MCF 10A (cell line): Measurements from ENCODE around the gene PDIA2. TPM values are rescaled to one million over a fixed set of nuclear protein-coding genes. Genes with fewer than 3 reads are reported as not detected.

Experiments used
- BruUV-seq: library from RNA; stranded (reverse); fragments of 400-500 nt; replicated peaks from 2 replicates; lab custom pipeline; 2021; lab: Mats Ljungman, UMichigan
- CTCF ChIA-PET: fragments of 300-600 bp; sonication (Branson Sonifier 250); formaldehyde crosslinking; extraction: SDS; loops from one replicate; lab custom pipeline; 2021; ENCODE audit warnings: antibody characterized with exemption, inconsistent platforms; lab: Yijun Ruan, JAX
- POLR2A ChIA-PET: fragments of 300-600, 350-650 bp; sonication (Branson Sonifier 250); formaldehyde crosslinking; extraction: SDS; loops from one replicate; lab custom pipeline; 2020; ENCODE audit warnings: antibody characterized with exemption, inconsistent platforms; lab: Yijun Ruan, JAX
- DNase-seq: peaks from one replicate; pipeline ENCODE4 v3.0.0-alpha.2; 2018; ENCODE audit not compliant: unreplicated experiment
- H3K27ac Mint-ChIP-seq: one replicate; pipeline ENCODE4 v1.8.0; 2022; ENCODE audit warnings: mild to moderate bottlenecking, low read depth, mixed read lengths; ENCODE audit not compliant: unreplicated experiment
- H3K27me3 Mint-ChIP-seq: one replicate; pipeline ENCODE4 v1.8.0; 2022; ENCODE audit warnings: mixed read lengths; ENCODE audit not compliant: insufficient read depth, unreplicated experiment
- H3K36me3 Mint-ChIP-seq: one replicate; pipeline ENCODE4 v1.8.0; 2022; ENCODE audit warnings: mild to moderate bottlenecking, moderate library complexity, mixed read lengths; ENCODE audit not compliant: insufficient read depth, unreplicated experiment
- H3K4me1 Mint-ChIP-seq: one replicate; pipeline ENCODE4 v1.8.0; 2022; ENCODE audit warnings: mixed read lengths; ENCODE audit not compliant: insufficient read depth, unreplicated experiment
- H3K4me3 Mint-ChIP-seq: one replicate; pipeline ENCODE4 v1.8.0; 2022; ENCODE audit warnings: mild to moderate bottlenecking, moderate library complexity, mixed read lengths; ENCODE audit not compliant: unreplicated experiment
- H3K9me3 Mint-ChIP-seq: one replicate; pipeline ENCODE4 v1.8.0; 2022; ENCODE audit warnings: mixed read lengths; ENCODE audit not compliant: unreplicated experiment
- CTCF ChIP-seq: fragments of 200-600 bp; IDR thresholded peaks from one replicate; pipeline ENCODE4 v1.8.0; 2022; ENCODE audit warnings: antibody characterized with exemption, mild to moderate bottlenecking; ENCODE audit not compliant: unreplicated experiment
- intact Hi-C: fragments of 100-400 bp; cut with micrococcal nuclease; formaldehyde crosslinking; loops from 2 replicates; pipeline ENCODE4 v1.14.1; 2022
- total RNA-seq: library from RNA; stranded (reverse); gene quantifications from 2 replicates; pipeline ENCODE4 v1.2.3, GENCODE V29; 2022

Gene PDIA2
- total RNA-seq, 1 experiment from 2014 or later = not detected

DNA sequence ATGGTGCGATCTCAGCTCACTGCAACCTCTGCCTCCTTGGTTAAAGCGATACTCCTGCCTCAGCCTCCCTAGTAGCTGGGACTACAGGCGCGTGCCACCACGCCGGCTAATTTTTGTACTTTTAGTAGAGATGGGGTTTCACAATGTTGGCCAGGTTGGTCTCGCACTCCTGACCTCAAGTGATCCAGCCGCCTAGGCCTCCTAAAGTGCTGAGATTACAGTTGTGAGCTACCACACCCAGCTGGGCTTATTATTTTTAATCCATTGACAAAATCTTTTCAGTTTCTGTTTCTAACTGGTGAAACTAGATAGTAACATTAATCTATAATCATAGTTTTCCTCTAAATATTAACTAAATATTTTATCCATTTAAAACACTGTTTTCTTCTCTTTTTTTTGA is 42.4 kb upstream of the PDIA2 start:
- BruUV-seq = no TSS peak
- Mint-ChIP-seq H3K9me3 (no peaks in the 10 kb centered on the region), H3K4me1 (no peaks in the 10 kb centered on the region), H3K27me3 (no peaks in the 10 kb centered on the region), H3K4me3 (no peak overlapping the region), H3K27ac (no peak overlapping the region), H3K36me3 (no peaks in the 10 kb centered on the region)
- ChIA-PET CTCF (interaction anchor here (0.6 to 1.2 kb wide), 3 partner anchors 121 to 480 kb away, joined by 3 to 5 read pairs (median 3); no protein-coding TSS in a partner anchor), POLR2A (no interaction called here)
- intact Hi-C loops = no loop called here
- TF ChIP-seq CTCF = no peak
- DNase-seq = no peak

DNA sequence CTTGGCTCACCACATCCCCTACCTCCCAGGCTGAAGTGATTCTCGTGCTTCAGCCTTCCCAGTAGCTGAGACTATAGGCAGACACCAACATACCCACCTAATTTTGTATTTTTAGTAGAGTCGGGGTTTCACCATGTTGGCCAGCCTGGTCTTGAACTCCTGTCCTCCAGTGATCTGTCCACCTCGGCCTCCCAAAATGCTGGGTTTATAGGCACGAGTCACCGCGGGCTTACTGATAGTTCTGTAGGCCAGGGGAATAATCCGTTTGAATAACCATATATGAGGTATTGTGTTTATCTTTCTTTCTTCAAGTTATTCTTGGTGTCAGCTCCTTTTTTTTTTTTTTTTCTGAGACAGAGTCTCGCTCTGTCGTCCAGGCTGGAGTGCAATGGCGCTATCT is 40.7 kb upstream of the PDIA2 start:
- no TSS peak for BruUV-seq
- POLR2A ChIA-PET = no interaction called here
- CTCF ChIA-PET = interaction anchor here (0.9 kb wide), 1 partner anchor 26 kb away, joined by 4 read pairs; no protein-coding TSS in a partner anchor

DNA sequence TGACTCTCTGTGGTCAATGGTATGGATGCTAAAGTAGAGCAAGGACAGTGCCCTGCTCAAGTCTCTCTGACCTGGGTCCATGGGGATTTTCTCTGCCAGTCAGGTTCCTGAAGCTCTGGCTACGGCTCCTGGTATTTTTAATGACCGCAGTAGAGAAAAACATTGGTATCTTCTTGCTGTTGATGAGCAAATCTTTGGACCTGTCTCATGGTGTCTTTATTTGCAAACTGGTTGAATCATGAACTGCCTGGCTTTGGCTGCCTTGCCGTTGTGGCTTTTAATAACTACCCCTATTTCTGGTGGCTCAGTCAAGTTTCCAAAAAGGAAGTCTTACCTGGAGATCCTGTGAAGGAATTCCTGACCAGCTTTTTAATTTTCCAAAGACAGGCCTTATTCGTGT is 39.6 kb upstream of the PDIA2 start:
- no peak overlapping the region for H3K4me3 Mint-ChIP-seq
- no TSS peak for BruUV-seq
- intact Hi-C loops = no loop called here
- CTCF ChIA-PET = interaction anchor here (0.9 kb wide), 1 partner anchor 25 kb away, joined by 4 read pairs; no protein-coding TSS in a partner anchor
- POLR2A ChIA-PET = no interaction called here
- H3K27me3 Mint-ChIP-seq = no peaks in the 10 kb centered on the region
- no peaks in the 10 kb centered on the region for H3K9me3 Mint-ChIP-seq
- no peak for DNase-seq
- H3K27ac Mint-ChIP-seq = no peak overlapping the region
- TF ChIP-seq CTCF = no peak
- no peaks in the 10 kb centered on the region for H3K36me3 Mint-ChIP-seq
- H3K4me1 Mint-ChIP-seq = no peaks in the 10 kb centered on the region

More for the DNA sequence above, 40.7 kb upstream of the PDIA2 start:
- intact Hi-C loops = no loop called here
- Mint-ChIP-seq H3K4me3 (no peak overlapping the region), H3K36me3 (no peaks in the 10 kb centered on the region), H3K4me1 (no peaks in the 10 kb centered on the region), H3K9me3 (no peaks in the 10 kb centered on the region), H3K27ac (no peak overlapping the region), H3K27me3 (no peaks in the 10 kb centered on the region)
- no peak for DNase-seq
- TF ChIP-seq CTCF = no peak

- no peak overlapping the region for H3K27ac Mint-ChIP-seq
- H3K36me3 Mint-ChIP-seq = peaks cover 3% of the 10 kb centered on the region
- ChIA-PET POLR2A (interaction anchor here (0.6 to 3.4 kb wide), 3 partner anchors 8 to 196 kb away, joined by 3 to 10 read pairs (median 3); partner anchors contain the start of gene FAM234A), CTCF (no interaction called here)
- H3K4me3 Mint-ChIP-seq = no peak overlapping the region
- H3K9me3 Mint-ChIP-seq = no peaks in the 10 kb centered on the region
- intact Hi-C loops = no loop called here
- no peak for TF ChIP-seq CTCF
- H3K27me3 Mint-ChIP-seq = no peaks in the 10 kb centered on the region
- BruUV-seq = no TSS peak
- DNase-seq = no peak
- no peaks in the 10 kb centered on the region for H3K4me1 Mint-ChIP-seq
Measured at GRCh38 chr16:245105-245504, 37.9 kb upstream of the PDIA2 start.
